Measurements from ENCODE around the gene USP36.
"Not testable (repeated sequence)": the region's sequence is repeated elsewhere in the genome, so short reads cannot be mapped to it uniquely, and the experiment has no call there.

USP36 gene

GRCh38 chr17:78872486-78872885 lies 31.9 kb upstream of the USP36 start:
- DNase-seq (ENCODE audit: low read depth, low spot score): no peak

- DNase-seq (ENCODE audit: low read depth, low spot score): no peak
These were observed 30.0 kb upstream of the USP36 start for GRCh38 chr17:78870621-78871020.

GRCh38 chr17:78868391-78868790 lies 27.8 kb upstream of the USP36 start:
- no peak for DNase-seq (ENCODE audit: low read depth, low spot score)

GRCh38 chr17:78867046-78867445 lies 26.4 kb upstream of the USP36 start:
- DNase-seq (ENCODE audit: low read depth, low spot score): not testable (repeated sequence)

GRCh38 chr17:78865682-78866390 lies 25.2 kb upstream of the USP36 start:
- DNase-seq (ENCODE audit: low read depth, low spot score): peak; percentile 67

GRCh38 chr17:78864117-78864516 lies 23.5 kb upstream of the USP36 start:
- DNase-seq (ENCODE audit: low read depth, low spot score): no peak

GRCh38 chr17:78862073-78863023 lies 21.7 kb upstream of the USP36 start:
- peak; percentile 92 for DNase-seq (ENCODE audit: low read depth, low spot score)

- DNase-seq (ENCODE audit: low read depth, low spot score): no peak
These were observed 20.6 kb upstream of the USP36 start for GRCh38 chr17:78861229-78861628.

- DNase-seq (ENCODE audit: low read depth, low spot score): no peak
These were observed 18.4 kb upstream of the USP36 start for GRCh38 chr17:78859051-78859450.

- no peak for DNase-seq (ENCODE audit: low read depth, low spot score)
These were observed 16.7 kb upstream of the USP36 start for GRCh38 chr17:78857266-78857665.

GRCh38 chr17:78855561-78856165 lies 15.0 kb upstream of the USP36 start:
- no peak for DNase-seq (ENCODE audit: low read depth, low spot score)

- no peak for DNase-seq (ENCODE audit: low read depth, low spot score)
These were observed 13.9 kb upstream of the USP36 start for GRCh38 chr17:78854508-78854907.

GRCh38 chr17:78853926-78854394 lies 13.3 kb upstream of the USP36 start:
- no peak for DNase-seq (ENCODE audit: low read depth, low spot score)

- DNase-seq (ENCODE audit: low read depth, low spot score): no peak
These were observed 12.1 kb upstream of the USP36 start for GRCh38 chr17:78852709-78853121.

GRCh38 chr17:78849026-78849425 lies 8.4 kb upstream of the USP36 start:
- DNase-seq (ENCODE audit: low read depth, low spot score): no peak

- no peak for DNase-seq (ENCODE audit: low read depth, low spot score)
These were observed 6.4 kb upstream of the USP36 start for GRCh38 chr17:78847052-78847451.

- no peak for DNase-seq (ENCODE audit: low read depth, low spot score)
These were observed 3.8 kb upstream of the USP36 start for GRCh38 chr17:78844301-78845005.

GRCh38 chr17:78842881-78843565 lies 2.4 kb upstream of the USP36 start:
- no peak for DNase-seq (ENCODE audit: low read depth, low spot score)

- DNase-seq (ENCODE audit: low read depth, low spot score): no peak
These were observed 159 bp downstream of the USP36 start for GRCh38 chr17:78840530-78840779.

- no peak for DNase-seq (ENCODE audit: low read depth, low spot score)
These were observed 668 bp downstream of the USP36 start for GRCh38 chr17:78839762-78840529.

All from smooth muscle cell of the brain vasculature (primary cell).